ENCODE data around the gene PIEZO2.

The PIEZO2 gene

GRCh38 chr18:10670856-10671255 lies 478.5 kb downstream of the PIEZO2 start:
- no peak for DNase-seq (ENCODE audit: low spot score)
- TF ChIP-seq CTCF (IDR thresholded peaks at IDR 0.05; ENCODE audit: extremely low read depth, insufficient read depth, missing control alignments): no peak
- in situ Hi-C loops (cut with MboI; ENCODE audit: low pct_unique_long_range_greater_than_20kb, low sequenced_read_pairs, unreplicated experiment): no loop called here

DNA sequence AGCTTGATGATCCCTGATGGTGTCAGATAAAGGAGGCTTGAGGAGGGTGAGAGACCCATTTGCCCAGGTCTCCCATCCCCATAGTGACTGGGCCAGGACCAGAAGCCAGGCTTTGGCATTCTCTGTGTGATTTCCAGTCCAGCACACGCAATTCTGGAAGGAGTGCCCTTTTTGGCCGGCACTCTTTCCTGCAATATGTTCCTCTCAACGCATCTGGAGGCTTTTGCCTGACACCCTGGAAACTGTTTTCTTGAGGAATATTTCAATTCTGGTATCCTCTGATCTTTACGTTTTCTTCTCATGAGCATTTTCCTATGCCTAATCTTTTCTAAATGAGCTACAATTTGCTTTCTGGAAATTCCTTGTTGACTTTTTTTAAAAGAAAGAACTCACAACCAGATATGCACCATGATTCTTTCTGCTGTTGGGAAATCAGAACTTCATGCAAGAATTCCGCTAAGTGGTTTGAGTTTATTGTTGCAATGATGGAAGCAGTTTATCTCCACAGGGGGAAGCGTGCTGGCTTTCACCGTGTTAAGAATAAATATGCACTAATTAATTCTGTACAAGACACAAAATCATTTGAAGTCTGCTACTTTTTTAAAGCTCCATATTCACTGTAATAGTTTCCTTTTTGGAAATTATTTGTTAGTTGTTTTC lies 479.8 kb downstream of the PIEZO2 start:
- in situ Hi-C loops (cut with MboI; ENCODE audit: low pct_unique_long_range_greater_than_20kb, low sequenced_read_pairs, unreplicated experiment): no loop called here
- no peak for TF ChIP-seq CTCF (IDR thresholded peaks at IDR 0.05; ENCODE audit: extremely low read depth, insufficient read depth, missing control alignments)

GRCh38 chr18:10663750-10664149 lies 485.6 kb downstream of the PIEZO2 start:
- no peak for DNase-seq (ENCODE audit: low spot score)
- no peak for TF ChIP-seq CTCF (IDR thresholded peaks at IDR 0.05; ENCODE audit: extremely low read depth, insufficient read depth, missing control alignments)
- in situ Hi-C loops (cut with MboI; ENCODE audit: low pct_unique_long_range_greater_than_20kb, low sequenced_read_pairs, unreplicated experiment): no loop called here

More for the DNA sequence above, 479.8 kb downstream of the PIEZO2 start:
- no peak for DNase-seq (ENCODE audit: low spot score)

DNA sequence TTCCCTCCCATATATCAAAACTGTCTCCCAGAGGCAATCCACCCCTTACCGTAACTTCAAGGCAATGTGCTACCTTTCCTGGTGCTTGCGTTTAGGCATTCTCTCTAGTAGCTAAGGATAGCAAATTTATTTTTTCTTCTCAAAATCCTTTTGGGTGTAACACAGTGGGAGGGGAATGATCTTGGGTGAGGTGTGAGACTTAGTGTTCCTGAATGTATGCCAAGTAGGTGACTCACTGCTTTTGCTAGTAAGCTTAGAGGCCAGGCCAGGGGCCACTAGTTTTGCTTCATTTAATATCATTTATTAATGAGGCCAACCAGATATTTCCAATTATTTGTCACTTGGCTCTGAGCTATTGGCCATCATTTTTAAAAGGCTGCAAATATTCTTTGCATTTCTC lies 488.1 kb downstream of the PIEZO2 start:
- in situ Hi-C loops (cut with MboI; ENCODE audit: low pct_unique_long_range_greater_than_20kb, low sequenced_read_pairs, unreplicated experiment): no loop called here
- no peak for TF ChIP-seq CTCF (IDR thresholded peaks at IDR 0.05; ENCODE audit: extremely low read depth, insufficient read depth, missing control alignments)
- DNase-seq (ENCODE audit: low spot score): no peak

DNA sequence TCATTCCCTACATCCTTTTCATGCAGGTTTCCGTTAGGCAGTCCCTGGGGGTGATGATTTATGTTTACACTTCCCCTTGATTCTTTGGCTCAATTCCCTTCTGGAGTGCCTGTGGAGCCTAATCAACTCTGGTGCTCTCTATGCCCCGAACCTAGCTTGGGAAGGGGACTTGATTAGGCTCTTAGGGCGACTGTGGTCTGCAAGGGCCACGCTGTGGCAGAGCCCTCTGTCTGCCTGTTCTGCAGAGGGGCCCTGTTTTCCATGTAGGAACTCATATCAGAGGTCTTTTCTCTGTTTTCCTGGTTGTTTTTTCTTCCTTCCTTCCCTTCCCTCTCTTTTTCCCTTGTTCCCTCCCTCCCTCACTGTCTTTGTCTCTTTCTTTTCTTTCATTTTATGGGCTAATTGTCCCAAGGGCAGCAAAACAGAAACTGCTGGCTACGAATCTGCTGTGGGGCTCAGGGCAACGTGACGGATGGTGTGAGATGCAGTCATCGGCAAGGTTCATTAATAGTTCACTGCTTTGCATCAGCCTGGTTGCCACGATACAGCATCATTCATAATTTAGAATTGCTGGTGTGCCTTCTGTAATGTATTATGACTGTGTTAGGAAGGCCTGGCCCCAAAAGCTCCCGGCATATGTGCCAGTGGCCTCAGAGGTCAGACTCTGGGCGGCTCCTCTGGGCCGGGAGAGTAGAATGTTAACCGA lies 489.0 kb downstream of the PIEZO2 start:
- TF ChIP-seq CTCF (IDR thresholded peaks at IDR 0.05; ENCODE audit: extremely low read depth, insufficient read depth, missing control alignments): no peak
- in situ Hi-C loops (cut with MboI; ENCODE audit: low pct_unique_long_range_greater_than_20kb, low sequenced_read_pairs, unreplicated experiment): no loop called here
- no peak for DNase-seq (ENCODE audit: low spot score)

DNA sequence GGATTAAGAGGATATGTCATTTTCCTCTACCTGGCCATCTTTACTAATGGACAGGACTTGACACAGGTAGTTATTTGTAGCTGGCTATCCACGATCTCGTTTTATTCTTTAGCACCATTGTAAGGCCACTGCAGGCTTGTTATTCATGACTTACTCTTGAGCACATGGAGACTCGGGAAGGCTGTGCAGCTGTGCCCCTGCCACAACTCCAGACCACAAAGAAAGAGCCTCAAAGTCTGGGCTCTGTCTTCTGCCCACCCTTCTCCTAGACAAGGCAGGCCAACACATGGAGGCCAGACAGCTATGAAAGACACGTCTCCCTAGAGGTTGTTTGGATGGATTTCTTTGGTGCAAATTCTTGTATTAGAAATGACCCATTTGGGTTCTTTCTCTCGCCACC lies 489.8 kb downstream of the PIEZO2 start:
- no peak for DNase-seq (ENCODE audit: low spot score)
- in situ Hi-C loops (cut with MboI; ENCODE audit: low pct_unique_long_range_greater_than_20kb, low sequenced_read_pairs, unreplicated experiment): no loop called here
- no peak for TF ChIP-seq CTCF (IDR thresholded peaks at IDR 0.05; ENCODE audit: extremely low read depth, insufficient read depth, missing control alignments)

Measured in GM13977 (cell line).